ENCODE data around the gene SLC34A3.

- TF ChIP-seq POLR2AphosphoS5 (IDR thresholded peaks at IDR 0.05; ENCODE audit: low read depth, low read length) = no peak
- TF ChIP-seq SIN3A (IDR thresholded peaks at IDR 0.05; ENCODE audit: borderline replicate concordance, insufficient read depth, low read length) = no peak
- TF ChIP-seq TAF1 (IDR thresholded peaks at IDR 0.05; ENCODE audit: borderline replicate concordance, insufficient read depth, low read length) = no peak
- TF ChIP-seq REST (IDR thresholded peaks at IDR 0.05; ENCODE audit: insufficient read depth in 1 of 2, low read depth in 2 of 2, low read length in 2 of 2) = no peak
Observed at GRCh38 chr9:137213160-137214060, 17.3 kb upstream of the SLC34A3 start.

All from PFSK-1 (cell line).